Osteocyte (in vitro differentiated cells): Measurements from ENCODE around the gene PLA2G2D. TPM values are rescaled to one million over a fixed set of nuclear protein-coding genes. Genes with fewer than 3 reads are reported as not detected.

Source experiments
- DNase-seq: peaks from one replicate; pipeline ENCODE4 v3.0.0; 2021; ENCODE audit warnings: mixed read lengths; ENCODE audit not compliant: unreplicated experiment; ENCODE audit errors: extremely low spot score
- H3K27ac Mint-ChIP-seq: one replicate; pipeline ENCODE4 v1.8.0; 2021; ENCODE audit warnings: mild to moderate bottlenecking, mixed read lengths; ENCODE audit not compliant: unreplicated experiment
- H3K27me3 Mint-ChIP-seq: one replicate; pipeline ENCODE4 v1.8.0; 2021; ENCODE audit warnings: mixed read lengths; ENCODE audit not compliant: unreplicated experiment
- H3K36me3 Mint-ChIP-seq: one replicate; pipeline ENCODE4 v1.8.0; 2021; ENCODE audit warnings: mixed read lengths; ENCODE audit not compliant: unreplicated experiment
- H3K4me1 Mint-ChIP-seq: one replicate; pipeline ENCODE4 v1.8.0; 2021; ENCODE audit warnings: mixed read lengths; ENCODE audit not compliant: unreplicated experiment
- H3K4me3 Mint-ChIP-seq: one replicate; pipeline ENCODE4 v1.8.0; 2021; ENCODE audit warnings: mild to moderate bottlenecking, moderate library complexity, mixed read lengths; ENCODE audit not compliant: unreplicated experiment
- H3K9me3 Mint-ChIP-seq: one replicate; pipeline ENCODE4 v1.8.0; 2021; ENCODE audit warnings: mixed read lengths; ENCODE audit not compliant: unreplicated experiment
- CTCF ChIP-seq: fragments of 200-600 bp; sonication (generic); IDR thresholded peaks from 2 replicates; pipeline ENCODE4 v1.5.0; 2021; ENCODE audit warnings: antibody characterized with exemption, mild to moderate bottlenecking, moderate library complexity
- total RNA-seq: library from RNA; stranded (reverse); gene quantifications from 2 replicates; pipeline ENCODE4 v1.2.1, GENCODE V29; 2021

PLA2G2D gene
- total RNA-seq, 1 donor from 2014 or later, result not detected

GRCh38 chr1:20079661-20080305, 39.6 kb downstream of the PLA2G2D start:
- Mint-ChIP-seq H3K36me3 (no peaks in the 10 kb centered on the region), H3K9me3 (no peaks in the 10 kb centered on the region), H3K4me3 (no peak overlapping the region), H3K4me1 (no peaks in the 10 kb centered on the region), H3K27me3 (peaks cover 9% of the 10 kb centered on the region), H3K27ac (no peak overlapping the region)
- DNase-seq, result no peak
- TF ChIP-seq CTCF, result no peak

DNA sequence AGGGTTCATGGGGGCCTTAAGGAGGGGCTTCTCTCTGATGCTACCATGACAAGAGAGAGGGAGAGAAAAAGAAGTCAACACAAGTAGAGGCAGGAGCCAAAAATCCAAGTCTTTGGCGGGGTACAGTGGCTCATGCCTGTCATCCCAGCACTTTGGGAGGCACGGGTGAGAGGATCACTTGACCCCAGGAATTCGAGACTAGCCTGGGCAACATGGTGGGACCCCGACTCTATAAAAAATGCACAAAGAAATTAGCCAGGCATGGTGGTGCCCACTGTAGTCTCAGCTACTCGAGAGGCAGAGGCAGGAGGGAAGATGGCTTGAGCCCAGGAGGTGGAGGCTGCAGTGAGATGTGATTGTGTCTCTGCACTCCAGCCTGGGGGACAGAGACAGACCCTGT, 40.6 kb downstream of the PLA2G2D start:
- H3K4me1 Mint-ChIP-seq, result no peaks in the 10 kb centered on the region
- TF ChIP-seq CTCF, result no peak
- H3K9me3 Mint-ChIP-seq, result no peaks in the 10 kb centered on the region
- no peak overlapping the region for H3K4me3 Mint-ChIP-seq
- no peak for DNase-seq
- no peaks in the 10 kb centered on the region for H3K36me3 Mint-ChIP-seq
- peaks cover 9% of the 10 kb centered on the region for H3K27me3 Mint-ChIP-seq
- H3K27ac Mint-ChIP-seq, result no peak overlapping the region

- Mint-ChIP-seq H3K4me1 (no peaks in the 10 kb centered on the region), H3K9me3 (no peaks in the 10 kb centered on the region), H3K4me3 (no peak overlapping the region), H3K27me3 (peaks cover 7% of the 10 kb centered on the region), H3K36me3 (no peaks in the 10 kb centered on the region), H3K27ac (no peak overlapping the region)
- TF ChIP-seq CTCF, result no peak
- DNase-seq, result no peak
Observed at GRCh38 chr1:20078171-20078651, 41.1 kb downstream of the PLA2G2D start.

DNA sequence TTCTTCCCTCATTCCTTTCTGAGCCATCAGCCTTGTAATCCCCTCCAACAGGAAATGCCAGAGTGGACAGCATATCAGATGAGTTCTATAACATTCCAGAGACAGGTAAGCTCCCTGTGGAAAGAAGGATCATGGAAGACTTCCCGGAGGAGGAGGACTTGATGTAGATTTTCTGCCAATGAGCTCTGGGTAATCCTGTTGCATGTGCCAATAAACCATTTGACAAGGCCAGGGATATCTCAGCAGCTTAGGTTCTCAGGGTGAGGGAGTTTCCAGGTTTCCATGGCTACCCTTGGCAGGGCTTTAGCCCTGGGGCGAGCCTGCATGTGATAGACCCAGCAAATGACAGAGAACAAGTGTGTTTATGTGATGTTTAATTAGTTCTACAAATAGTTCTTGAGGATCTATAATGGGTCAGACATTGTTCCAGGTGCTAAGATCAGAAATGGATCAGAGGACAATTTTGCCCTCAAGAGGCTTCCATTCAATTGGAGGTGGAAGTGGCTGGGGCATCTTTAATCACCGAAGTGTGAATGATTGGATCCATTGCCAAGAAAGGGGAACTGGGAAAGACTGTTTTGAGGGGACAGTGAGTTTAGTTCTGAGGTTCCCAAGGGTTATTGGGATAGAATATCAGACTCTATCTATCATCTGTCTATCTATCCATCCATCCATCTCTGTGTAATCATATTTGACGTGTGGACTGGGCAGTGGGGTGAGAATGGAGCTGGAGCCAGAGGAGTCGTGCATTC, 42.5 kb downstream of the PLA2G2D start:
- no peak for DNase-seq
- Mint-ChIP-seq H3K4me3 (no peak overlapping the region), H3K27ac (no peak overlapping the region), H3K36me3 (no peaks in the 10 kb centered on the region), H3K9me3 (no peaks in the 10 kb centered on the region), H3K27me3 (peaks cover 9% of the 10 kb centered on the region), H3K4me1 (no peaks in the 10 kb centered on the region)
- TF ChIP-seq CTCF, result no peak

DNA sequence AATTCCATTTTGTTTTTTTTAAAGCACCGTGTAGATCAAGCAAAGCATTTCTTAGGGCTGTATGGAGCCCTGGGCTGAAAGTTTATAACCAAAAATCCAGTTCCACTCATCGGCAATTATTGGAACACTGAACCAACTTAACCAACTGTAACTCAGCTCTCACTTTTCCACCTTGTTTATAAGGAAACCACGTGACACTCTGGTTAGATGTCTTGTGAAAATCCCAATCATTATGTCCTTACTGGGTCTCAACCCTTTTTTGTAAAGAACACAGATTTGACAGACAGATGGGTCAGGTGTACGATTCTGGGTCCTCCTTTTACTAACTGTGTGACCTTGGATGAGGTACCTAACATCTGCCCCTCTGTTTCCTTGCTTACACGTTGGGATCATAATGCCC, 43.1 kb downstream of the PLA2G2D start:
- no peaks in the 10 kb centered on the region for H3K9me3 Mint-ChIP-seq
- H3K27me3 Mint-ChIP-seq, result peaks cover 9% of the 10 kb centered on the region
- no peak overlapping the region for H3K4me3 Mint-ChIP-seq
- no peak for TF ChIP-seq CTCF
- H3K36me3 Mint-ChIP-seq, result no peaks in the 10 kb centered on the region
- no peak for DNase-seq
- no peak overlapping the region for H3K27ac Mint-ChIP-seq
- H3K4me1 Mint-ChIP-seq, result no peaks in the 10 kb centered on the region
